GM18907 (cell line): ENCODE measurements around the gene TEDDM1.

Source experiments
- ATAC-seq: cut with Tn5 transposase; IDR thresholded peaks from one replicate; pipeline ENCODE4 v1.9.1; 2021; ENCODE audit warnings: mild to moderate bottlenecking, moderate library complexity; ENCODE audit not compliant: unreplicated experiment

Gene TEDDM1

GRCh38 chr1:182407724-182408123 is 7.3 kb upstream of the TEDDM1 start:
- ATAC-seq, result no peak

DNA sequence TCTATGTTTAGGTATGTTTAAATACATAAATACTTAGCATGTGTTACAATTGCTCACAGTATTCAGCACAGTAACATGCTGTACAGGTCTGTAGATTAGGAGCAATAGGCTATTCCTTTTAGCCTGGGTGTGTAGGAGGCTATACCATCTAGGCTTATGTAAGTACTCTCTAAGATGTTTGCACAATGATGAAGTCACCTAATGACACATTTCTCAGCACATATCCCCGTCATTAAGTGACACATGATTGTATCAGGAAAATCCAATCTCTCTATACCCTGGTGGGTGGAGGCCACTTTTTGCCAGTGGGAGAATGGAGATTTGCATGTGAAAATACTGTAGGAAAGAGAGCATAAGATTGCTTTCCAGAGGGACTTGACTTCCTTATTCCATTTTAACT is 5.5 kb upstream of the TEDDM1 start:
- no peak for ATAC-seq

DNA sequence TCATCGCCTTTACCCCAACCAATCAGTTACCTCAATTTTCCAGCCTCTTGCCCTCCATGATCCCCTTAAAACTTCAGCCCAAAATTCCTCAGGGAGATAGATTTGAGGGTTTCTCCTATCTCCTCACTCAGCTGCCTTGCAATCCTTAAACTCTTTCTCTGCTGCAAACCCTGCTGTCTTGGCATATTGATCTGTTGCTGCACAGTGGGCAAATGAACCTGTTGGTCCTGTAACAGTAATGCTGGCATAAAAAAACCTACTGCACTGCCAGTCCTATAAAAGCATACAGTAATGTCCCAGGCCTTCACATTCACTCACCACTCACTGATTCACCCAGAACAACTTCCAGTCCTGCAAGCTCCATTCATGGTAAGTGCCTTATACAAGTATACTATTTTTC is 5.1 kb upstream of the TEDDM1 start:
- ATAC-seq, result no peak

- no peak for ATAC-seq
Measured at GRCh38 chr1:182404781-182405180, 4.3 kb upstream of the TEDDM1 start.

- ATAC-seq, result no peak
Measured at GRCh38 chr1:182397653-182398393, 2.6 kb downstream of the TEDDM1 start.

DNA sequence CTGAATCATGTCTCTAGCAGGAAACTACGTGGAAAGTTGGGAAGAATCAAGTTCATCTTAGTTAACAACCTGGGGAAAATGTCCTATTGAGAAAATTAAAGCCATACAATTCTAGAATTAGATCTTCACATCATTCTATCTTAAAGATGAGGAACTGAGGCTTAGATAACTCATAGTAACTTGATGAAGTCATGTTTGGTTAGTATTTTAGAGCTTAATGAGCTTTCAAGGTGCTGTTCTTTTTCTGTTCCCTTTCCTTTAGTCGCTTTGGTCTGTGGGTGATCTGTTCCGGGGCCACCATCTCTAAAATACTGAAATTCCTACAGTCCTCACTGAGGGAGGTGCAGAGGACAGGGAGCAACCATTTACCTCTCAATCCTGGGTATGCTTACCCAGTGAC is 4.6 kb downstream of the TEDDM1 start:
- no peak for ATAC-seq

DNA sequence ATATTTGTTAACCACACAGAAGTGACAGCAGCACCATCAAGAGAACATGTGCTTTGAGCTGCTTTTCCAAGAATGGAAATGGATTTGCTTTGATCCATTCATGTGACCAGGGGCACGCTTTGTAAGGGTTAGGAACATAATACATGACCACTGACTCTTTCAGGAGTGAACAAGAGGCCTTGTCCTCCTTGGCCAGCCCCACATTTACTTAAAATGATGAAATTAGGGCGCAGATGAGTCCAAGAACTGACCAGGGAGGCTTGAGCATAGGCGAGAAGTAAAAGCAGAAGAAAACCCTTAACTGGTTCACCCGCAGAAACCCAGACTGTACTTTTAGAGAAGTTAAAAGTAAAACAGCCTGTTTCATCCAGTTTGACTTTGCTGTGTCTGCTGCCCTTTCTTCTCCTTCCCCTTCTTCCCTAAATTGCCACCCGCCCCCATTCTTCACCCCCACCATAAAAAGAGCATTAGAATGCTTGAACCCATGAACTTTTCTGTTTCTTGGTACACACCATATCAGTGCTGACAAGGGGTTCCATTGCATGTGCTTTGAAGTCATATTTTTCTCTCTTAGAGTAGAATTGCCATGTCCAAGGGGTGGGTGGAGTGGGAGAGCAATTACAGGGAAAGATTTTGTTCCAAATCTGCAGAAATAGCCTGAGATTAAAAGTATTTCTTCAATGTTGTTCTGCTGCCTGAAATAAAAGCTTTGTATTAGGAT is 6.3 kb downstream of the TEDDM1 start:
- no peak for ATAC-seq

- ATAC-seq, result peak; percentile 17
Measured at GRCh38 chr1:182392050-182393028, 8.1 kb downstream of the TEDDM1 start.

DNA sequence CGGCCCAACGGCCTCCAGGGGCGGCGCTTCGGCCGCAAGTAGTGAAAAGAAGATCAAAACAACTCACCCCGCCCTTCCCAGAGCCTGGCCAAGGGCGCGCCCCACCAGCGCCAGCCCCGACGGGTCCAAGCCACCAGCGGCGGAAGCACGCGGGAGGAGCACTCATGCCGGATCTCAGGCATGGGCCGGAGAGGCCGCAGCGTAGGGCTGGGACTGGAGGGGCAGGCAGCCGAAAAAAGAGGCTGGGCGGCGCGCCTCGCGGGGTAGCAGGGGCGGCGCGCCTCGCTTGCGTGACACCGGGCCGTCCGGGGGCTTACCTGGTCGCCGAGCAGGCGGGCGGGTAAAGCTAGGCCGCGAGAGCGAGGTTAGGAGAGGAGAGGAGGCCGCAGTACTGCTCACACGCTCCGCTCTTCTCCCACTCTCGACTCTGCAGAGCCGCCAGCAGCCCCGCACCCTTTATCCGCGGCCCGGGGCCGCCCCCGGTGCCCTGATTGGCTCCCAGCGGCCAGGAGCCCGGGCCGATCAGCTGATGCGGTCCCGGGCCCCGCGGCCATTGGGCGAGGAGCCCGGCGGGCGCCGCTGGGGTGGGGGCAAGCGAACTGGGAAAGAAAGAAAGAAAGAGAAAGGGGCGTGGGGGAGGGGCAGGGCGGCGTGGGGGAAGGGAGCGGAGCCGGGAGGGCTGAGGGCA is 9.0 kb downstream of the TEDDM1 start, which contains the start of gene GLUL:
Gene GLUL (minus strand): TSS at position 429 of the 688 bp plus-strand sequence. CDS start 3,053 bp downstream, outside the sequence.
- peak; percentile 70 for ATAC-seq

DNA sequence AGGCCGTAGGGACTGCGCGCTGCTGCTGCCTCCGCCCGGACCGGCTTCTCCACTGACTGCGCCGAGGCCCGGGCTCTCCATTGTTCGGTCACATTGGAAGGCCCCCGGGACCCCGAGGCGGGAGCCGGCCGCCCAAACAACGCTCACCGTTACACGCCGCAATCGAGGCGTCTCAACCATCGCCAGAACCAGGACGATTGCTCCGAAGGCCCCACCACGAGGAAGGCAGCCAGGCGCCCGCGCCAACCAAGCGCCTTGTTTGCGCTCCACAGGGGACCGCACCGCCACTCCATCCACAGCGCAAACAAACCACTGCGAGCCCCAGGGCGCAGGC is 9.5 kb downstream of the TEDDM1 start:
- ATAC-seq, result no peak

- no peak for ATAC-seq
Measured at GRCh38 chr1:182389619-182390047, 10.8 kb downstream of the TEDDM1 start.

DNA sequence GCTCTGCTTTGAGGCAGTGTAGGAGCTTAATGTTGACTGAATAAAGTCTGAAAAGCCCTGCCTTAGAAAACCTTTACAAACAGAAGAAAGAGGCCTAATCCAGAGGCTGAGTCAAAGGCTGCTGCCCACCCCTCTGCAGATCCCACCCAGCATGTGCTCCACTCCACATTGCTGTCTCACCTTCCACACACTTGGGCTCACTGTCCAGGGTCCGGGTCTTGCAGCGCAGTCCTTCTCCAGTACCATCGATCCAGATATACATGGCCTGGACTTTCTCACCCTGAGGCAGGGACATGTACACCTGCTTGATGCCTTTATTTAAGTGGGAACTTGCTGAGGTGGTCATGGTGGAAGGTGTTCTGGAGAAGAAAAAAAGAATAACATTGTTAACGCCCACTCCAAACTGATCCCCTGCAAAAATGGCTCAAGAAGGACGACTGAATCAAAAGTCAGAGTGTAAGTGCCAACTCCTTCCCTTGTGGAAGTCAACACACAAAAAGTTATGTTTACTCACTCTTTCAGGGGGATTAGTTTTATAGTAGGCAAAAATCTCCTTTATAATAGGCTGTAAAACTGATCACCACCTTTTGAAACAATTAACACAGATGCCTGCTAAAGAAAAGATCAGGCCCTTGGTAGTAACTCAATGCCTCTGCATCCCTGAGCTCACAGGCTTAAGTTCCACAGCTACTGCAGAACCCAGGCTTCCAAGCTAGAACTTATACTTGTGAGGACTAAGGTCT is 11.9 kb downstream of the TEDDM1 start:
- ATAC-seq, result no peak

GRCh38 chr1:182387566-182387965 is 12.9 kb downstream of the TEDDM1 start:
- ATAC-seq, result no peak

- no peak for ATAC-seq
Measured at GRCh38 chr1:182386980-182387379, 13.5 kb downstream of the TEDDM1 start.

- no peak for ATAC-seq
Measured at GRCh38 chr1:182385885-182386853, 14.3 kb downstream of the TEDDM1 start.

GRCh38 chr1:182384387-182384960 is 16.0 kb downstream of the TEDDM1 start:
- no peak for ATAC-seq

GRCh38 chr1:182383934-182384333 is 16.5 kb downstream of the TEDDM1 start:
- ATAC-seq, result no peak

GRCh38 chr1:182383037-182383661 is 17.3 kb downstream of the TEDDM1 start:
- no peak for ATAC-seq
